GM12878 (cell line): Measurements from ENCODE around the gene MESD. TPM values are rescaled to one million over a fixed set of nuclear protein-coding genes. Genes with fewer than 3 reads are reported as not detected.

Experiments
- ATAC-seq: fragments of 200-7000 bp; cut with Tn5 transposase; 3 replicates; pipeline ENCODE4 v1.9.1; 2020; ENCODE audit warnings: mild to moderate bottlenecking, moderate library complexity
- Bru-seq: library from RNA; stranded (reverse); fragments of 400-500 nt; gene quantifications from one replicate; lab custom pipeline; 2021; lab: Mats Ljungman, UMichigan
- BruChase-seq, 2 experiments: library from RNA; stranded (reverse); fragments of 400-500 nt; gene quantifications; one replicate each; lab custom pipeline; 2021; lab: Mats Ljungman, UMichigan
- BruUV-seq: library from RNA; stranded (reverse); fragments of 400-500 nt; replicated peaks from 2 replicates; lab custom pipeline; 2021; lab: Mats Ljungman, UMichigan
- CTCF ChIA-PET: fragments of 300-600 bp; sonication (Branson Sonifier 250); formaldehyde crosslinking; extraction: SDS; loops from one replicate; lab custom pipeline; 2021; ENCODE audit warnings: inconsistent platforms; lab: Yijun Ruan, JAX
- POLR2A ChIA-PET: fragments of 350-600 bp; formaldehyde crosslinking; extraction: SDS; loops from one replicate; lab custom pipeline; 2021; ENCODE audit warnings: inconsistent platforms; lab: Charles Lee
- RAD21 ChIA-PET: fragments of 300-600 bp; sonication (Branson Sonifier 250); formaldehyde crosslinking; loops from one replicate; lab custom pipeline; 2023; ENCODE audit warnings: antibody characterized with exemption; ENCODE audit not compliant: unreplicated experiment; lab: Charles Lee
- SMC1A ChIA-PET: fragments of 300-600 bp; sonication (Branson Sonifier 250); formaldehyde crosslinking; loops from one replicate; lab custom pipeline; 2023; ENCODE audit not compliant: unreplicated experiment, uncharacterized antibody; lab: Charles Lee
- DNase-seq: peaks from one replicate; pipeline ENCODE4 v3.0.0-alpha.2; 2011; ENCODE audit warnings: low read depth, low spot score
- FAIRE-seq: peaks from 3 replicates; lab custom pipeline; 2011; peaks lifted over from hg19 to GRCh38; lab: Jason Lieb, UNC
- H2AFZ ChIP-seq: 2 replicates; pipeline ENCODE4 v1.6.0; 2011; ENCODE audit warnings: low read depth, low read length, control low read depth; ENCODE audit not compliant: control insufficient read depth
- H3K27ac ChIP-seq: 2 replicates; pipeline ENCODE4 v1.5.1; 2011; ENCODE audit warnings: control low read depth; ENCODE audit not compliant: control insufficient read depth, insufficient read depth
- H3K27me3 ChIP-seq, 2 experiments: replicated peaks in 1 of 2; 2 replicates each; pipeline versions ENCODE4 v1.6.0 to v1.6.1; 2011; ENCODE audit warnings: low read length in 1 of 2; ENCODE audit not compliant: control insufficient read depth in 2 of 2, insufficient read depth in 2 of 2
- H3K36me3 ChIP-seq, 2 experiments: 2 replicates each; pipeline ENCODE4 v1.5.1; 2011; ENCODE audit warnings: low read length in 1 of 2; ENCODE audit not compliant: control insufficient read depth in 2 of 2, insufficient read depth in 2 of 2
- H3K4me1 ChIP-seq: 2 replicates; pipeline ENCODE4 v1.6.1; 2011; ENCODE audit warnings: mild to moderate bottlenecking, low read length, moderate library complexity, mixed read lengths; ENCODE audit not compliant: control insufficient read depth, insufficient read depth
- H3K4me2 ChIP-seq: 2 replicates; pipeline ENCODE4 v1.6.0; 2011; ENCODE audit warnings: control low read depth; ENCODE audit not compliant: control insufficient read depth, insufficient read depth
- H3K4me3 ChIP-seq: fragments of 200-600 bp; sonication (generic); 2 replicates; pipeline ENCODE4 v1.5.1; 2016
- H3K79me2 ChIP-seq: 2 replicates; pipeline ENCODE4 v1.6.0; 2011; ENCODE audit warnings: low read length; ENCODE audit not compliant: control insufficient read depth, insufficient read depth
- H3K9ac ChIP-seq: 2 replicates; pipeline ENCODE4 v1.8.0; 2011; ENCODE audit warnings: low read length, control low read depth, mixed read lengths; ENCODE audit not compliant: control insufficient read depth, insufficient read depth
- H3K9me3 ChIP-seq: replicated peaks from 3 replicates; pipeline ENCODE4 v1.5.1; 2011; ENCODE audit warnings: mild to moderate bottlenecking, low read length; ENCODE audit not compliant: control insufficient read depth, insufficient read depth
- H4K20me1 ChIP-seq: 2 replicates; pipeline ENCODE4 v1.6.0; 2011; ENCODE audit not compliant: control insufficient read depth, insufficient read depth
- CREM ChIP-seq: IDR thresholded peaks from 2 replicates; pipeline ENCODE4 v1.6.1; 2014; ENCODE audit warnings: antibody characterized with exemption, low read depth
- EGR1 ChIP-seq, 2 experiments: IDR thresholded peaks; 1 replicate in 1 of 2; 2 replicates in 1 of 2; pipeline ENCODE4 v1.6.1; 2011 to 2012; ENCODE audit warnings: low read depth in 2 of 2, low read length in 2 of 2, borderline replicate concordance in 1 of 2, mild to moderate bottlenecking in 1 of 2, moderate library complexity in 1 of 2
- HDGF ChIP-seq: fragments of 450-650 bp; IDR thresholded peaks from 2 replicates; pipeline ENCODE4 v1.6.1; 2016; ENCODE audit warnings: antibody characterized with exemption
- IKZF2 ChIP-seq, 2 experiments: fragments of 450-650 bp; IDR thresholded peaks; 2 replicates each; pipeline ENCODE4 v1.6.1; 2017; ENCODE audit warnings: mild to moderate bottlenecking in 2 of 2, moderate library complexity in 2 of 2
- MLLT1 ChIP-seq: fragments of 450-650 bp; IDR thresholded peaks from 2 replicates; pipeline ENCODE4 v1.6.1; 2016; ENCODE audit warnings: mild to moderate bottlenecking
- POLR2AphosphoS2 ChIP-seq: IDR thresholded peaks from 2 replicates; pipeline ENCODE4 v1.6.1; 2011; ENCODE audit warnings: low read depth, mild to moderate bottlenecking, low read length, improper control_type of control experiment, moderate library complexity
- POU2F2 ChIP-seq: IDR thresholded peaks from 3 replicates; pipeline ENCODE4 v1.6.1; 2011; ENCODE audit warnings: low read depth, mild to moderate bottlenecking, low read length, borderline replicate concordance
- RELA ChIP-seq: fragments of 450-650 bp; IDR thresholded peaks from 2 replicates; pipeline ENCODE4 v1.8.0; 2014; ENCODE audit warnings: borderline replicate concordance; ENCODE audit not compliant: partially characterized antibody
- SRF ChIP-seq, 2 experiments: IDR thresholded peaks; 2 replicates each; pipeline ENCODE4 v1.6.1; 2011; ENCODE audit warnings: low read depth in 2 of 2, low read length in 2 of 2, mild to moderate bottlenecking in 1 of 2, moderate library complexity in 1 of 2
- TAF1 ChIP-seq: IDR thresholded peaks from 2 replicates; pipeline ENCODE4 v1.6.1; 2011; ENCODE audit warnings: mild to moderate bottlenecking, low read depth, low read length, borderline replicate concordance
- TARDBP ChIP-seq: IDR thresholded peaks from 2 replicates; pipeline ENCODE4 v1.6.1; 2016; ENCODE audit warnings: borderline replicate concordance
- TCF12 ChIP-seq: IDR thresholded peaks from 2 replicates; pipeline ENCODE4 v1.6.1; 2011; ENCODE audit warnings: low read depth, mild to moderate bottlenecking, low read length
- WGBS: methylation state at CpG from one replicate; pipeline ENCODE4 v1.1.6; 2016; ENCODE audit warnings: low lambda C conversion rate; ENCODE audit not compliant: insufficient replicate concordance, insufficient coverage; ENCODE audit errors: missing lambda C conversion rate; 5-methylcytosine and 5-hydroxymethylcytosine counted together
- in situ Hi-C: fragments of 300-500 bp; cut with MboI; formaldehyde crosslinking; loops from 9 replicates; pipeline ENCODE4 v1.14.3; 2018; ENCODE audit warnings: mixed read lengths
- intact Hi-C: fragments of 100-400 bp; cut with micrococcal nuclease; formaldehyde crosslinking; loops from one replicate; pipeline ENCODE4 v1.14.2; 2022; ENCODE audit not compliant: unreplicated experiment
- long read RNA-seq, 2 experiments: library from polyadenylated mRNA; unstranded; transcript quantifications; one replicate each; pipeline ENCODE4 v2.0.0, GENCODE V29; 2019 to 2020
- polyA minus RNA-seq, 3 experiments: library from RNA; depleted of rRNA, polyadenylated mRNA; stranded (reverse); fragments of >200 nt; gene quantifications; 2 replicates each; pipeline ENCODE4 v1.2.3, GENCODE V29; 2011
- polyA plus RNA-seq, 11 experiments: library from polyadenylated mRNA; depleted of rRNA in 4 of 11; unstranded in 6 of 11; stranded (reverse) in 5 of 11; fragments of >200 nt; fragmentation: Nextera tagmentation in 4 of 11; fragmentation: Illumina TruSeq in 1 of 11; extraction: Ambion mirVana in 4 of 11; extraction: Trizol in 1 of 11; gene quantifications; 1 replicate in 1 of 11; 2 replicates in 10 of 11; pipeline versions ENCODE4 v1.2.1 to v1.2.3, GENCODE V29; 2011 to 2016; ENCODE audit warnings: inconsistent platforms in 2 of 11, missing spikeins in 2 of 11, low read depth in 1 of 11
- total RNA-seq, 4 experiments: library from RNA; depleted of rRNA in 3 of 4; stranded (reverse); fragments of >200 nt in 3 of 4; fragmentation: Illumina TruSeq in 1 of 4; extraction: Trizol in 1 of 4; gene quantifications; 2 replicates each; pipeline versions ENCODE4 v1.2.1 to v1.2.3, GENCODE V29; 2013 to 2021
- TF ChIP-seq, protein P1 (sequence below): fragments of 450-650 bp; IDR thresholded peaks from 2 replicates; pipeline ENCODE4 v1.6.1; 2017; ENCODE audit warnings: low read depth, mild to moderate bottlenecking, moderate library complexity

Gene MESD
- total RNA-seq (2013; cell fraction: nucleolus; rRNA removed), result 34.4 and 36.8 TPM in 2 replicates
- total RNA-seq (2014; rRNA removed) (21.8 and 22.7 TPM in 2 replicates), total RNA-seq (2014; rRNA removed; fragmentation: Illumina TruSeq; extraction: Trizol) (25.2 and 27.5 TPM in 2 replicates), total RNA-seq (2021) (19.2 and 24.1 TPM in 2 replicates), polyA plus RNA-seq (2011; rRNA removed) (11.2 and 15.4 TPM in 2 replicates), polyA plus RNA-seq (2014; fragmentation: Illumina TruSeq; extraction: Trizol) (24.7 and 25.7 TPM in 2 replicates), polyA plus RNA-seq (2014; fragmentation: Nextera tagmentation; extraction: Ambion mirVana) (10 to 100 TPM; 10.2 to 16.7 TPM), polyA plus RNA-seq (2014; rRNA removed) (16.5 and 16.7 TPM in 2 replicates), polyA plus RNA-seq (2016; fragmentation: Nextera tagmentation; extraction: Ambion mirVana) (10 to 100 TPM; 39.0 to 39.8 TPM), polyA minus RNA-seq (2011; rRNA and poly(A)+ RNA removed) (8.0 and 9.7 TPM in 2 replicates), Bru-seq, nascent RNA (percentile 70 among the genes with signal in this experiment), BruChase-seq, experiment 1, labeled RNA remaining after a 6-hour chase (percentile 62 among the genes with signal in this experiment), BruChase-seq, experiment 2, labeled RNA remaining after a 2-hour chase (percentile 66 among the genes with signal in this experiment)
- polyA plus RNA-seq (2011; ENCODE audit: low read depth), result 10.7 TPM
- 8.8 and 9.4 TPM in 2 replicates for polyA plus RNA-seq (2011; cell fraction: cytosol; rRNA removed)
- 9.4 and 11.4 TPM in 2 replicates for polyA plus RNA-seq (2011; cell fraction: nucleus; rRNA removed)
- 14.4 and 14.7 TPM in 2 replicates for polyA plus RNA-seq (2012)
- polyA minus RNA-seq (2011; cell fraction: cytosol; rRNA and poly(A)+ RNA removed), result 3.6 and 5.9 TPM in 2 replicates
- 7.3 and 9.2 TPM in 2 replicates for polyA minus RNA-seq (2011; cell fraction: nucleus; rRNA and poly(A)+ RNA removed)
- long read RNA-seq, experiment 1, full-length matches to known transcripts, result 44 of 48 reads
- long read RNA-seq, experiment 1, partial matches to known transcripts, result 2 of 48 reads
- long read RNA-seq, experiment 1, other reads (novel, unspliced or antisense), result 2 of 48 reads
- long read RNA-seq, experiment 2, full-length matches to known transcripts, result 153 of 165 reads
- long read RNA-seq, experiment 2, partial matches to known transcripts, result 7 of 165 reads
- long read RNA-seq, experiment 2, other reads (novel, unspliced or antisense), result 5 of 165 reads

DNA sequence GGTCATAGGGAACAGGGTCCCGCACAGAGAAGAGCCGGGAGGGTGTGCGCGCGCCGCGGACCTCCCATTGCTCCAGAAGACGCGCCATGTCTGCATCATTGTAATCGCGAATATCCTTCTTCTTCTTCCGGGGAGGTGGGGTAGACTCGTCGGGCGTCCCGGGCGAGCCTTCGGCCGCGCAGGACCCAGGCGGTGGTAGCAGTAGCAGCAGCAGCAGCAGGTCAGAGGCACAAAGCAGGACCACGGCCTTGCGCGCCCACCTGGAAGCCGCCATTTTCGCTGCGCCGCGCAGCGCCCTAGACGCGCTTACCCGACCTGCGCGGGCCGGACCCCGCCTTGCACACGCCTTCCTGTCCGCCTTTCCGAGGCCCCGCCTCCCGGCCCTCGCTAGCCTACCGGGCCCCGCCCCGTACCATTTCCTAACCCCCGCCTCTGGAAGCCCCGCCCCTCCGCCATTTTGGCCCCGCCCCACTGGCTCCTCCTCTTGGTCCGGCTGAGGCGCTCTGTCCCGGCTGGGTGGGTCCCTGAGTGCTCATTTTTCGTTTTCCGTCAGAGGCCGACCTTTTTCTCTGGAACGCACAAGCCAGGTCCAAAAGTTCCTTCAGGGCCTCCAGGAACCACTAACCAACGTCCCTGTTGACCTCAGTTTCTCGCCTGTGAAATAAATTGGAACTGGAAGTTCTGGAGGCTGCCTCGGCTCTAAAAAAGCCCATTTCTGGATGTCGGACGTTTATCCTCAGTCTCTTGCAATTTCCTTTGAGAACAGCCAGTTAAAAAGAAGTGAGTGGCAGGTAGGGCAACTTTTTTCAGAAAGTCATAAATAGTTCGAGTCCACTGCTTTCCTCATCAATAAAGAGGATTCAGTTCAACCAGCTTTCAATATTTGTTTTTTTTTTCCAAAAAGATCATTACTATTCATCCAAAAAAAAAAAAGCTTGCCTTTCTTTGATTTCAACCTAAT lies at the start of gene MESD:
Gene MESD (minus strand): TSS at position 302 of the 961 bp plus-strand sequence. CDS start 28 bp downstream, at position 274.
- Histone ChIP-seq H3K4me3 (peak within 1 kb of the TSS; percentile 94), H3K4me1 (peaks cover 4% of the 10 kb centered on the region), H4K20me1 (no peaks in the 10 kb centered on the region), H3K27me3 (no peaks in the 10 kb centered on the region), H3K9me3 (no peaks in the 10 kb centered on the region), H3K4me2 (peak within 1 kb of the TSS; percentile 92), H3K79me2 (peaks cover 42% of the 10 kb centered on the region), H2AFZ (peak within 1 kb of the TSS; percentile 96), H3K9ac (peak within 1 kb of the TSS; percentile 89), H3K36me3 (peaks cover 0 to 3% of the 10 kb centered on the region in 2 experiments; a peak in 1 of 4 replicates), H3K27ac (peak within 1 kb of the TSS; percentile 80)
- WGBS, result 1% methylated on average over 50 of the region's 63 CpGs
- CTCF ChIA-PET, result interaction anchor here (1.0 to 2.9 kb wide), 4 partner anchors 12 to 276 kb away, joined by 3 to 29 read pairs (median 8); no protein-coding TSS in a partner anchor
- SMC1A ChIA-PET, result interaction anchor here (0.7 to 2.2 kb wide), 5 partner anchors 10 to 276 kb away, joined by 3 to 12 read pairs (median 9); partner anchors contain the start of gene TLNRD1
- RAD21 ChIA-PET, result interaction anchor here (1.7 to 2.6 kb wide), 3 partner anchors 10 to 276 kb away, joined by 6 to 13 read pairs (median 7); partner anchors contain the start of gene TLNRD1
- FAIRE-seq (peak; percentile 41), DNase-seq (peak; percentile 70), ATAC-seq (peak; percentile 97)
- POLR2A ChIA-PET, result interaction anchor here (0.7 to 1.9 kb wide), 2 partner anchors 11 to 686 kb away, joined by 3 to 12 read pairs; partner anchors contain the start of gene TLNRD1
- in situ Hi-C loops (loop anchor here (5.0 to 10.0 kb wide), 2 partner anchors 118 to 305 kb away; no protein-coding TSS in a partner anchor), intact Hi-C loops (loop anchor here (1.0 kb wide), 1 partner anchor 10 kb away; no protein-coding TSS in a partner anchor)
- TSS peak; percentile 99 for BruUV-seq
- TF ChIP-seq RELA (peak; percentile 39), TAF1 (peak; percentile 84), SRF (IDR thresholded peaks at IDR 0.05; ENCODE audit: low read depth in 2 of 2, low read length in 2 of 2) (0 out of 4 replicates have a peak, but pooled peaks of 1 of the 2 experiments have one; percentile 27), HDGF (0 out of 2 replicates have a peak, but pooled peaks have one; percentile 66), IKZF2 (IDR thresholded peaks at IDR 0.05) (no peak), POU2F2 (peak; percentile 83; the same call in 2 of the 3 replicates), TCF12 (0 out of 2 replicates have a peak, but pooled peaks have one; percentile 40), CREM (peak; percentile 54; the same call in 1 of the 2 replicates), TARDBP (peak; percentile 16; the same call in 1 of the 2 replicates), POLR2AphosphoS2 (peak; percentile 81; the same call in 1 of the 2 replicates), MLLT1 (peak; percentile 57; the same call in 1 of the 2 replicates), EGR1 (IDR thresholded peaks at IDR 0.05; ENCODE audit: borderline replicate concordance in 1 of 2, low read depth in 2 of 2, low read length in 2 of 2) (0 out of 3 replicates have a peak, but pooled peaks of 1 of the 2 experiments have one; percentile 22)
- TF ChIP-seq, protein P1, sequence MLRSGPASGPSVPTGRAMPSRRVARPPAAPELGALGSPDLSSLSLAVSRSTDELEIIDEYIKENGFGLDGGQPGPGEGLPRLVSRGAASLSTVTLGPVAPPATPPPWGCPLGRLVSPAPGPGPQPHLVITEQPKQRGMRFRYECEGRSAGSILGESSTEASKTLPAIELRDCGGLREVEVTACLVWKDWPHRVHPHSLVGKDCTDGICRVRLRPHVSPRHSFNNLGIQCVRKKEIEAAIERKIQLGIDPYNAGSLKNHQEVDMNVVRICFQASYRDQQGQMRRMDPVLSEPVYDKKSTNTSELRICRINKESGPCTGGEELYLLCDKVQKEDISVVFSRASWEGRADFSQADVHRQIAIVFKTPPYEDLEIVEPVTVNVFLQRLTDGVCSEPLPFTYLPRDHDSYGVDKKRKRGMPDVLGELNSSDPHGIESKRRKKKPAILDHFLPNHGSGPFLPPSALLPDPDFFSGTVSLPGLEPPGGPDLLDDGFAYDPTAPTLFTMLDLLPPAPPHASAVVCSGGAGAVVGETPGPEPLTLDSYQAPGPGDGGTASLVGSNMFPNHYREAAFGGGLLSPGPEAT, result 0 out of 2 replicates have a peak, but pooled peaks have one; percentile 81
